ENCODE results near the gene RAD9A. TPM values are rescaled to one million over a fixed set of nuclear protein-coding genes. Genes with fewer than 3 reads are reported as not detected.
A peak's percentile ranks its signal among the peaks of the same experiment; 100 is the strongest.

RAD9A gene
- total RNA-seq, 2 donors from 2014 or later: 6.2 to 9.0 TPM

DNA sequence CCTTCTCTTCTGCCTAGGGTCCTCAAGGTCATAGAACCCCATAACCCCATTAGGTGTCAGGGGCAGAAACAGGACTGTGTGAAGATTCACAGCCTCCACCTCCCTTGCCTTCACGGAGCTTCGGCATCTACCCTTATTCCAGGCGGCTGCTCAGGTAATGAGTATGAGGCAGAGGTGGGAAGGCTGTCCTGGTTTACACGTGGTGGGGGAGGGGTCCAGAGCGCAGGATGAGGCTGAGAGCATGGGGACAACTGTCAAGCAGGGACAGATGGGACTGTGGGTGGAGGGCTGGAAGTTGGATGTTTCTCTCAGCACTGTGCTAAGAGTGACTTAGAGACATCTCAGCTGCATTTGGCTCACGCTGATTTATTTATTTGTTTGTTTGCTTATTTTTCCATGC, 4.3 kb upstream of the RAD9A start:
- intact Hi-C loops (cut with DNase I): no loop called here
- DNase-seq (no peak), ATAC-seq (no peak)

- intact Hi-C loops (cut with DNase I): no loop called here
- ATAC-seq (no peak), DNase-seq (no peak)
These were observed 2.3 kb upstream of the RAD9A start for GRCh38 chr11:67389477-67389876.

DNA sequence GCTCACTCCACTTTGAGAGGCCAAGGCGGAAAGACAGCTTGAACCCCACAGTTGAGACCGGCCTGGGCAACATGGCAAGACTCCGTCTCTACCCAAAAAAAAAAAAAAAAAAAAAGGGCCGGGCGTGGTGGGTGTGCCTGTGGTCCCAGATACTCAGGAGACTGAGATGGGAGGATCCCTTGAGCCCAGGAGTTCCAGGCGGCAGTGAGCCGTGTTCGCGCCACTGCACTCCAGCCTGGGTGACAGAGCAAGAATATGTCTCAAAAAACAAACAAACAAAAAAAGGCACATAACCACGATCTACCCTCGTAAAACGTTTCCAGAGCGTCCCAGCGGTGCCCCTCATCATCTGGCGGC, 861 bp upstream of the RAD9A start:
- intact Hi-C loops (cut with DNase I): loop anchor here in 1 of 2 donors (10.0 kb wide), 1 partner anchor 114 kb away; the partner anchor contains the start of genes CDK2AP2 and PITPNM1
- ATAC-seq (no peak), DNase-seq (no peak)

GRCh38 chr11:67392183-67392715, 463 bp downstream of the RAD9A start:
- DNase-seq (no peak), ATAC-seq (peak in 1 of 2 donors; percentile 0)
- intact Hi-C loops (cut with DNase I): loop anchor here in 1 of 2 donors (10.0 kb wide), 1 partner anchor 113 kb away; the partner anchor contains the start of genes CDK2AP2 and PITPNM1

- ATAC-seq (no peak), DNase-seq (no peak)
- intact Hi-C loops (cut with DNase I): loop anchor here in 1 of 2 donors (10.0 kb wide), 1 partner anchor 111 kb away; the partner anchor contains the start of genes CDK2AP2 and PITPNM1
These were observed 1.7 kb downstream of the RAD9A start for GRCh38 chr11:67393437-67393836.

DNA sequence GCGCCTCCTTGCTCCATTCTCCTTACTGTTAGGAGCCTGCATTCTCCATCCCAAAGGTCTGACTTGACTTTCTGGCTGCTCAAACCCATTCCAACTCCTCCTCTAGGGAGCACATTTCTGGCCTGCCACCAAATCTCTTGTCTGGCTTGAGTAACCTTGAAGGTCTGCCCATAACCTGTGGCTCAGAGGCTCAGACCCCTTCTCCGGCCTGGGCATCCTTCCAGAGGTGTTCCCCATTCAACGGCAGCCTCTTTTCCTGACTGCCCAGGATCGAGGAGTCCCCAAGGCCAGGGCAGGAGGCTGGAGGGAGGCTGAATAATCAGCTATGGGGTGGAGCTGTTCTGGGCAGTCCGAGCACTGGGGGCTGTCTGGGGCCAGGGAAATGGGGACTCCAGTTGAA, 2.2 kb downstream of the RAD9A start:
- ATAC-seq (no peak), DNase-seq (no peak)
- intact Hi-C loops (cut with DNase I): loop anchor here in 1 of 2 donors (10.0 kb wide), 1 partner anchor 111 kb away; the partner anchor contains the start of genes CDK2AP2 and PITPNM1

- intact Hi-C loops (cut with DNase I): loop anchor here in 1 of 2 donors (10.0 kb wide), 1 partner anchor 109 kb away; the partner anchor contains the start of genes CDK2AP2 and PITPNM1
- ATAC-seq (no peak), DNase-seq (no peak)
These were observed 3.9 kb downstream of the RAD9A start for GRCh38 chr11:67395555-67396258.

GRCh38 chr11:67396259-67396581, 4.4 kb downstream of the RAD9A start:
- ATAC-seq (no peak), DNase-seq (no peak)
- intact Hi-C loops (cut with DNase I): loop anchor here in 1 of 2 donors (10.0 kb wide), 1 partner anchor 109 kb away; the partner anchor contains the start of genes CDK2AP2 and PITPNM1

GRCh38 chr11:67396587-67397389, 5.0 kb downstream of the RAD9A start:
- intact Hi-C loops (cut with DNase I): loop anchor here in 1 of 2 donors (10.0 kb wide), 1 partner anchor 108 kb away; the partner anchor contains the start of genes CDK2AP2 and PITPNM1
- no peak for ATAC-seq
- DNase-seq: no peak

DNA sequence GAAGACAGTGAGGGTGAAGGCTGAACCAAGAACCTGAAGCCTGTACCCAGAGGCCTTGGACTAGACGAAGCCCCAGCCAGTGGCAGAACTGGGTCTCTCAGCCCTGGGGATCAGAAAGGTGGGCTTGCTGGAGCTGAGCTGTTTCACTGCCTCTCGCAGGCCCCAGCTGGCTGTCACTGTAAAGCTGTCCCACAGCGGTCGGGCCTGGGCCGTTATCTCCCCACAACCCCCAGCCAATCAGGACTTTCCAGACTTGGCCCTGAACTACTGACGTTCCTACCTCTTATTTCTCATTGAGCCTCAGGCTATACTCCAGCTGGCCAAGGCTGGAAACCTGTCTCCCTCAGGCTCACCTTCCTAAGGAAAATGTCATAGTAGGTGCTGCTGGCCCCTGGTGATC, 5.8 kb downstream of the RAD9A start:
- no peak for DNase-seq
- intact Hi-C loops (cut with DNase I): loop anchor here in 1 of 2 donors (10.0 kb wide), 1 partner anchor 107 kb away; the partner anchor contains the start of genes CDK2AP2 and PITPNM1
- no peak for ATAC-seq

- ATAC-seq (no peak), DNase-seq (no peak)
- intact Hi-C loops (cut with DNase I): loop anchor here in 1 of 2 donors (10.0 kb wide), 1 partner anchor 107 kb away; the partner anchor contains the start of genes CDK2AP2 and PITPNM1
These were observed 6.3 kb downstream of the RAD9A start for GRCh38 chr11:67397986-67398660.

GRCh38 chr11:67398661-67399563, 7.1 kb downstream of the RAD9A start:
- ATAC-seq (no peak), DNase-seq (no peak)
- intact Hi-C loops (cut with DNase I): loop anchor here in 1 of 2 donors (10.0 kb wide), 1 partner anchor 106 kb away; the partner anchor contains the start of genes CDK2AP2 and PITPNM1

GRCh38 chr11:67400251-67400941, 8.6 kb downstream of the RAD9A start:
- intact Hi-C loops (cut with DNase I): loop anchor here (5.0 to 10.0 kb wide), 3 partner anchors 64 to 107 kb away; partner anchors contain the start of genes CDK2AP2 (in 1 of the 2), PITPNM1 (in 1 of the 2) and TMEM134 (in 1 of the 2)

GRCh38 chr11:67400942-67401494, 9.2 kb downstream of the RAD9A start:
- DNase-seq (no peak), ATAC-seq (peak; percentile 2 to 3)
- intact Hi-C loops (cut with DNase I): loop anchor here (5.0 to 10.0 kb wide), 3 partner anchors 64 to 106 kb away; partner anchors contain the start of genes CDK2AP2 (in 1 of the 2), PITPNM1 (in 1 of the 2) and TMEM134 (in 1 of the 2)

More at GRCh38 chr11:67400251-67400941, 8.6 kb downstream of the RAD9A start:
- DNase-seq (no peak), ATAC-seq (peak; percentile 0 to 12)

DNA sequence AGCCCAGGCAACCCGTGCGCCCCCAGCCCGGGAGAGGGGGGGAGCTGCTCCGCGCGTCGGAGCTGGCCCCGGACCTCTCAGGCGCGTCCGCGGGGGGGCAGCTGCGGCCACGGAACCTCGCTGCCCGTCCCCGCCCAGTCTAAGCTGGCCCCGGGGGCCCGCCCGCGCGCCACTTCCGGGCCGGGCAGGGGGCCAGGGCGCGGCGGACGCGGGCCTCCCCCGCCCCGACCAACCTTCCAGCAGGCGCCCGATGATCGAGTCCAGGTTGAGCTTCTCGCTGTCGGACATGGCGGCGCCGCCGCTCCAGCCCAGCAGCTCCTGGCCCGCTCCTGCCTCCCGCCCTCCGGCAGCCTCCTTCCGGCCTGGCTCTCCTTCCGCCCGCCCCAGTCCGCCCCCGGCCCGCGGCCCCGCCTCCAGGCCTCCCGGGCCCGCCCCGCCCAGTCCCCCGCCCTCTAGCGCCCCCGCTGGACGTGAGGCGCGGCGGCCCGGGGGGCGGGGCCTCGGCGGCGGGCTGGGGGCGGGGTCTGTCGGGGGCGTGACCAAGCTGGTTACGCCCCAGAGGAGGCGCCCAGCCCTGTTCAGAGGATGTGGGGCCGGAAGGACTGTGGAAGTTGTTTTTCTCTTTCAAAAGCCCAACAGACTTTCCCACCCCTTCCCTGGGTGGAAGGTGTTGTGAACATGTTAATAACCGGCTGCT, 9.9 kb downstream of the RAD9A start, which contains the start of gene PPP1CA:
Gene PPP1CA (minus strand): TSS at position 364 of the 697 bp plus-strand sequence. CDS start 76 bp downstream, at position 288.
- DNase-seq: peak; percentile 93
- intact Hi-C loops (cut with DNase I): loop anchor here (5.0 to 10.0 kb wide), 3 partner anchors 63 to 106 kb away; partner anchors contain the start of genes CDK2AP2 (in 1 of the 2), PITPNM1 (in 1 of the 2) and TMEM134 (in 1 of the 2)

More for the DNA sequence above, 9.9 kb downstream of the RAD9A start, which contains the start of gene PPP1CA:
- peak; percentile 87 to 90 for ATAC-seq
